Measurements from ENCODE around the gene ZNF333.

Gene ZNF333

DNA sequence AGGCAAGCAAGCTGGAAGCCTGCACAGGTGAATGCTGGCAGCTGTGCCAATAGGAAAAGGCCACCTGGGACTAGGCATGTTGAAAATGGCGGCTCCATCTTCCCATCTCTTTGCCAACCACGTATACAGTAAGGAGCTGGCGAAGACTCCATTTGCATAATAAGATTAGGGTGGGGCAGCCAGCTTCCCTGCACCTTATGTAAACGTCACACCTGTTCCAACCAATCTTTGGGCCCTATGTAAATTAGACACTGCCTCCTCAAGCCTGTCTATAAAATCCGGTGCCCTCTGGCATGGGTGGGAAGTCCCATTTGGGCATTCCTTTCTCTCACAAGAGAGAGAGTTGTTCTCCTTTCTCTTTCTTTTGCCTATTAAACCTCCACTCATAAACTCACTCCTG, 71.8 kb downstream of the ZNF333 start:
- no peak for DNase-seq (ENCODE audit: low read depth in 1 of 2, low spot score in 1 of 2)

DNA sequence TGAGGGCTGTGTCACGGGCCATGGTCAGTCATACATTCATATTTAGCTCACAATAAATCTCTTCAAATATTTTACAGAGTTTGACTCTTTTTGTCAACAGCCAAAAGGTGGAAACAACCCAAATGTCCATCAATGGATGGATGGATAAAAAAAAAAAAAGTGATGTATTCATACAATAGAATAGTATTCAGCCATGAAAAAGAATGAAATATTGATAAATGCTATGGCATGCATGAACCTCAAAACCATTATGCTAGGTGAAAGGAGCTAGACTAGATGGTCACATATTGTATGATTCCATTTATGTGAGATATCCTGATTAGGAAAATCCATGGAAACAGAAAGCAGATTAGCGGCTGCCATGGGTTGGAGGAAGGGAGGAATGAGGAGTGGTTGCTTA, 72.3 kb downstream of the ZNF333 start:
- TF ChIP-seq GABPA (IDR thresholded peaks at IDR 0.05; ENCODE audit: low read depth) (no peak), POLR2AphosphoS5 (IDR thresholded peaks at IDR 0.05; ENCODE audit: low read depth) (no peak), SPI1 (IDR thresholded peaks at IDR 0.05; ENCODE audit: borderline replicate concordance, low read depth) (no peak)
- TF ChIP-seq, protein P1, sequence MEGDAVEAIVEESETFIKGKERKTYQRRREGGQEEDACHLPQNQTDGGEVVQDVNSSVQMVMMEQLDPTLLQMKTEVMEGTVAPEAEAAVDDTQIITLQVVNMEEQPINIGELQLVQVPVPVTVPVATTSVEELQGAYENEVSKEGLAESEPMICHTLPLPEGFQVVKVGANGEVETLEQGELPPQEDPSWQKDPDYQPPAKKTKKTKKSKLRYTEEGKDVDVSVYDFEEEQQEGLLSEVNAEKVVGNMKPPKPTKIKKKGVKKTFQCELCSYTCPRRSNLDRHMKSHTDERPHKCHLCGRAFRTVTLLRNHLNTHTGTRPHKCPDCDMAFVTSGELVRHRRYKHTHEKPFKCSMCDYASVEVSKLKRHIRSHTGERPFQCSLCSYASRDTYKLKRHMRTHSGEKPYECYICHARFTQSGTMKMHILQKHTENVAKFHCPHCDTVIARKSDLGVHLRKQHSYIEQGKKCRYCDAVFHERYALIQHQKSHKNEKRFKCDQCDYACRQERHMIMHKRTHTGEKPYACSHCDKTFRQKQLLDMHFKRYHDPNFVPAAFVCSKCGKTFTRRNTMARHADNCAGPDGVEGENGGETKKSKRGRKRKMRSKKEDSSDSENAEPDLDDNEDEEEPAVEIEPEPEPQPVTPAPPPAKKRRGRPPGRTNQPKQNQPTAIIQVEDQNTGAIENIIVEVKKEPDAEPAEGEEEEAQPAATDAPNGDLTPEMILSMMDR (IDR thresholded peaks at IDR 0.05; ENCODE audit: insufficient read depth, low read length), result no peak
- TF ChIP-seq, protein P2, sequence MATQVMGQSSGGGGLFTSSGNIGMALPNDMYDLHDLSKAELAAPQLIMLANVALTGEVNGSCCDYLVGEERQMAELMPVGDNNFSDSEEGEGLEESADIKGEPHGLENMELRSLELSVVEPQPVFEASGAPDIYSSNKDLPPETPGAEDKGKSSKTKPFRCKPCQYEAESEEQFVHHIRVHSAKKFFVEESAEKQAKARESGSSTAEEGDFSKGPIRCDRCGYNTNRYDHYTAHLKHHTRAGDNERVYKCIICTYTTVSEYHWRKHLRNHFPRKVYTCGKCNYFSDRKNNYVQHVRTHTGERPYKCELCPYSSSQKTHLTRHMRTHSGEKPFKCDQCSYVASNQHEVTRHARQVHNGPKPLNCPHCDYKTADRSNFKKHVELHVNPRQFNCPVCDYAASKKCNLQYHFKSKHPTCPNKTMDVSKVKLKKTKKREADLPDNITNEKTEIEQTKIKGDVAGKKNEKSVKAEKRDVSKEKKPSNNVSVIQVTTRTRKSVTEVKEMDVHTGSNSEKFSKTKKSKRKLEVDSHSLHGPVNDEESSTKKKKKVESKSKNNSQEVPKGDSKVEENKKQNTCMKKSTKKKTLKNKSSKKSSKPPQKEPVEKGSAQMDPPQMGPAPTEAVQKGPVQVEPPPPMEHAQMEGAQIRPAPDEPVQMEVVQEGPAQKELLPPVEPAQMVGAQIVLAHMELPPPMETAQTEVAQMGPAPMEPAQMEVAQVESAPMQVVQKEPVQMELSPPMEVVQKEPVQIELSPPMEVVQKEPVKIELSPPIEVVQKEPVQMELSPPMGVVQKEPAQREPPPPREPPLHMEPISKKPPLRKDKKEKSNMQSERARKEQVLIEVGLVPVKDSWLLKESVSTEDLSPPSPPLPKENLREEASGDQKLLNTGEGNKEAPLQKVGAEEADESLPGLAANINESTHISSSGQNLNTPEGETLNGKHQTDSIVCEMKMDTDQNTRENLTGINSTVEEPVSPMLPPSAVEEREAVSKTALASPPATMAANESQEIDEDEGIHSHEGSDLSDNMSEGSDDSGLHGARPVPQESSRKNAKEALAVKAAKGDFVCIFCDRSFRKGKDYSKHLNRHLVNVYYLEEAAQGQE (IDR thresholded peaks at IDR 0.05; ENCODE audit: insufficient replicate concordance, low read depth), result no peak
- Histone ChIP-seq H3K27me3 (ENCODE audit: insufficient read depth, poor library complexity, severe bottlenecking) (no peaks in the 10 kb centered on the region), H3K4me3 (replicated peaks; ENCODE audit: insufficient read depth, low read length) (no peak overlapping the region), H3K27ac (replicated peaks) (no peak overlapping the region)
- no peak for DNase-seq (ENCODE audit: low read depth in 1 of 2, low spot score in 1 of 2)

More for the DNA sequence above, 71.8 kb downstream of the ZNF333 start:
- Histone ChIP-seq H3K27me3 (ENCODE audit: insufficient read depth, poor library complexity, severe bottlenecking) (no peaks in the 10 kb centered on the region), H3K4me3 (replicated peaks; ENCODE audit: insufficient read depth, low read length) (no peak overlapping the region), H3K27ac (replicated peaks) (no peak overlapping the region)
- TF ChIP-seq, protein P2 (IDR thresholded peaks at IDR 0.05; ENCODE audit: insufficient replicate concordance, low read depth), result no peak
- no peak for TF ChIP-seq GABPA (IDR thresholded peaks at IDR 0.05; ENCODE audit: low read depth)
- TF ChIP-seq SPI1 (IDR thresholded peaks at IDR 0.05; ENCODE audit: borderline replicate concordance, low read depth), result no peak
- TF ChIP-seq, protein P1 (IDR thresholded peaks at IDR 0.05; ENCODE audit: insufficient read depth, low read length), result no peak
- no peak for TF ChIP-seq POLR2AphosphoS5 (IDR thresholded peaks at IDR 0.05; ENCODE audit: low read depth)

DNA sequence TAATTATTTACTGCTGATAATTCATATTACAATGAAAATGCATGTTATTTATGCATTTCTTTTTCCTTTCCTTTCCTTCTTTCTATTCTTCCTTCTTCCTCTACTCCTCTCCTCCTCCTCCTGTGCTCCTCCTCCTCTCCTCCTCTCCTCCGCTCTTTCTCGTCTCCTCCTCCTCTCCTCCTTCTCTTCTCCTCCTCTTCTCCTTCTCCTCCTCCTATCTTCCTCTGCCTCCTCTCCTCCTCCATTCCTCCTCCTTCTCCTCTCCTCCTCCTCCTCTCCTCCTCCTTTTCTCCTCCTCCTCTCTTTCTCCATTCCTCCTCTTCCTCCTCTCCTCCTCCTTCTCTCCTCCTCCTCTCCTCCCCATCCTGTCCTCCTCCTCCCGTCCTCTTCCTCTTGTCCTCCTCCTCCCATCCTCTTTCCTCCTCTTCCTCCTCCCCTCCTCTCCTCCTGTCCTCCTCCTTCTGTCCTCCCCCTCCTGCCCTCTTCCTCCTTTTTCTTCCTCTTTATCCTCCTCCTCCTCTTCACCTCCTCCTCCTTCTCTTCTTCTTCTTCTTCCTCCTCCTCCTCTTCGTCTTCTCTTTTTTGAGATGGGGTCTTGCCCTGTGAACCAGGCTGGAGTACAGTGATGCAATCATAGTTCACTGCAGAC, 73.8 kb downstream of the ZNF333 start:
- Histone ChIP-seq H3K4me3 (replicated peaks; ENCODE audit: insufficient read depth, low read length) (no peak overlapping the region), H3K27me3 (ENCODE audit: insufficient read depth, poor library complexity, severe bottlenecking) (no peaks in the 10 kb centered on the region), H3K27ac (replicated peaks) (no peak overlapping the region)
- no peak for DNase-seq (ENCODE audit: low read depth in 1 of 2, low spot score in 1 of 2)
- TF ChIP-seq POLR2AphosphoS5 (IDR thresholded peaks at IDR 0.05; ENCODE audit: low read depth) (no peak), GABPA (IDR thresholded peaks at IDR 0.05; ENCODE audit: low read depth) (no peak), SPI1 (IDR thresholded peaks at IDR 0.05; ENCODE audit: borderline replicate concordance, low read depth) (no peak)
- TF ChIP-seq, protein P1 (IDR thresholded peaks at IDR 0.05; ENCODE audit: insufficient read depth, low read length), result no peak
- TF ChIP-seq, protein P2 (IDR thresholded peaks at IDR 0.05; ENCODE audit: insufficient replicate concordance, low read depth), result no peak
